Medulla oblongata (tissue), 1 donor: ENCODE measurements around the gene ILKAP.

Experiments
- DNase-seq: peaks from one replicate; pipeline ENCODE4 v3.0.0-alpha.2; 2015; ENCODE audit errors: extremely low spot score

The ILKAP gene

DNA sequence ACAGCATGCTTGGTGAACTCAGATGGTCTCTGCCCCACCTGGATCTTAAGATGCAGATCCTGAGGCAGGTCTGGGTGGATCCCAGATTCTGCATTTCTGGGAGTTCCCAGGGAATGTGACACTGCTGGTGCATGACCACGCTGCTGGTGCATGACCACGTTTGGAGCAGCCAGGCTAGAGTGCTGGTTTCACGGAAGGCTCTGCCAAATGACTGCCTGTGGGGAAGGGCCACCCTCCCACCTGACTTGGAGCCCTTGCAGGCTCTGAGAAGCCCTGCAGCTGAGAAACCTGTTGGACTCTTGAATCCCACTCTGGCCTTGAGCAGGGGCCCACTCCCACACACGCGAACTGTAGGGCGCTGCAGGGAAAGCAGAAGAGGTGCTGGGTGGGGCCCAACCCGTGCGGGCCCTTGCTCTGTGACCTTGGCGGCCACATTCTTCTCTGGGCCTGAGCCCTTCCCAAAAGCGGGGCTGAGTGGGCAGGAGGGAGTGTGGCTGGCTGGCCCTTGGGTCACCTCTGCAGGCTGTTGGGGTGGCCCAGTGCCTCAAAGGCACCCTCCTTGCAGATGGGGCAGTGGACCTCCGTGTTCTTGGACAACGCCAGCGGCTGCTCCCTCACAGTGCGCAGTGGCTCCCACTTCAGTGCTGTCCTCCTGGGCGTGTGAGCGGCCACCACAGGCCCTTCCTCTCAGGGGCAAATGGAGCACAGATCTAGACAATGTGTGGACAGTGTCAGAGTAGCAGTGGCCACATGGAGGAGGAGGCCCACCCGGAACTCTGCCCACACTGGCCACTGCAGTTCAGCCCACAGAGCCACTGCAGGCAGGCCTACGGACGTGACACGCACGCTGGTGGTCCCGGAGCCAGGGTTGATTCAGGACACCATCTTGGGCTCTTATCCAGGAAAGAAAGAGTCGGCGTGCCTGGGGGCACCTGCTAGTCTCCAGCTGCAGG, 36.8 kb downstream of the ILKAP start:
- no peak for DNase-seq

DNA sequence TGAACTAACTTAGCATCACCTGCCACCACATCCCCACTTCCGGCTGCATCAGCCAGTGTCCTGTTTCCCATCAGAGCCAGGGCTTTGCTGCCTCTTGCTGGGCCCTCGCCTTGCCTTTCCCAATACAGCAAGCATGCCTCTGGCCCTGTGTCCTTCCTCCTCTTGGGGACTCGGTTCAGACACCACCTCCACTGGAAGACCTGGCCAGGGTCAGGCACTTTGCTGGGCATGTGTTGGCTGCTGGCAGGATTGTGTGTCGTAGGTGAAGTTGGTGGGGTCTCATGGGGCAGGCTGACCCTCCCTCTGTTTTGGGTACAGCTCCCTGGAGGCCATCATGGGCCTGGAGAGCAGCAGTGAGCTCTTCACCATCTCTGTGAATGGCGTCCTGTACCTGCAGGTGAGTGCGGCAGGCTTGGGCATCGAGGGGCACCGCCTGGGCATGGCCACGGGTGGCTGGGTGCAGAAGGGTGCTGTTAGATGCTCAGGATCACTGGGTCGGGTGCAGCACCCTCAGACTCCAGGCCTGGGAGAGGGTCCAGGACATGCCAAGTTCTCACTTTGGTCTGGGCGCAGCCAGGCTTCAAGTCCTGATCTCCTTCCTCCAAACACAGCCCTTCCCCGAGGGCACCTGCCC, 38.1 kb downstream of the ILKAP start:
- no peak for DNase-seq

DNA sequence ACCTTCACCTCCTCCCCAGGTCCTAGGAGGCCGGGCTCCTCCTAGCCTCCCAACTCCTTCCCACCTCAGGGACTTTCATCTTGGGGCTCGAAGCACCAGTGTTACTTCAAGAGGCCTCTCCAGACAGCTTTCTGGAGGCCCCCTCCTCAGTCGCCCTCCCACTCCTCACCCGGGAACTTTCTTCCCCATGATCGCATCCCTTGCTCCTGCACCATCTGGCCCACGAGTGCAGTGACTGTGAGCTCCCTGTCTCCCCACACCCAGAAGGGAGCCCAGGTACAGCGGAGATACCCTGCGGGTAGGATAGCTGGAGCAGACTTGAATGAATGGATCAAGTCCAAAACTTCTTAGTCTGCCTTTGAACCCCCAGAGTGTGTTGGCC, 38.6 kb downstream of the ILKAP start:
- DNase-seq, result no peak

DNA sequence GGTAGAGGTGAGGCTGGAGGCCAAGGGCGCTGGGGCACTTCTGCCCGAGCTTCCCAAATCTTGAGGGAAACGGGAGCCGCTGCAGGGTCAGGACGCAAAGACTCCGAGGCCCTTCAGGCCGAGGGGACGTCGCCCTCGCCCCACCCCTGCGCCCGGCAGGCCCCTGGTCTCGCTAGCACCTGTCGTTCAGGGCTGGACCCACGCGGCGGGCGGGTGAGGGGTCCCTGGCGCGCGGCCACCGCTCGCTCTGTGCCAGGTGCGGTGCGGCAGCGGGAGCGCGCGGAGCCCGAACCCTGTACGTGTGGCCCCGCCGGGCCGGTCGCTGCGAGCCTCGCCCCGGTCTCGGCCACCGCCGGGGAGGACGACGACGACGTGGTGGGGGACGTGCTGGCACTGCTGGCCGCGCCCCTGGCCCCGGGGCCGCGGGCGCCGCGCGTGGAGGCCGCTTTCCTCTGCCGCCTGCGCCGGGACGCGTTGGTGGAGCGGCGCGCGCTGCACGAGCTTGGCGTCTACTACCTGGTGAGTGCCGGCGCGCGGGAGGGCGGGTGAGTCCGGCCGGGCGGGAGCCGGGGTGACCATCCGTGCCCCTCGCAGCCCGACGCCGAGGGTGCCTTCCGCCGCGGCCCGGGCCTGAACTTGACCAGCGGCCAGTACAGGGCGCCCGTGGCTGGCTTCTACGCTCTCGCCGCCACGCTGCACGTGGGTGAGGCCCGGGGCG, 39.9 kb downstream of the ILKAP start:
- DNase-seq, result no peak

DNA sequence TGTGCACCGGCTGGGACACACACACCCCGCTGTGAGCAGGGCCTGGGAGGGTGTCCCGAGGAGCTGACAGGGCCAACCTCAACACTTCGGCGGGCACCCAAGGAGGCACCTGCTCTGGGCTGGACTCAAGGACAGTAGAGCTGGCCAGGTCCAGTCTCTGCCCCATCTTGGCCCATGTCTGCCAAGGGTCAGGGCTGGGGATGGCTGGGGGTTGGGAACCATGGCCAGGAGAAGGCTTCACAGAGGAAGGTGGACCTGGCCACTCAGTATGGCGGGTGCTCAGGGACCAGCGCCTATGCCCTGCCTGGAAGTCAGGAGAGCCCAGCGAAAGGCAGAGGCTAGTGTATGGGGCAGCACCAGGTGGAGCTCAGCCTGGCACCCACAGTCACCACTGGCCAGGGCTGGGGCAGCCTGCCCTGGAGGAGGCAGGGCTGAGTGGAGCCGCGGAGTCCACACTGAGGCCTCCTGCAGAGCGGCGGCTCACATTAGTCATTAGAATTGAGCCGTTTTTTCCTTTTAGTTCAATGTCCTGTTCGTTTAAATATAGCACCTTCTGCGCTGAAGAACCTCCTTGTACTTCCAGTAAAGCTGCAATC, 40.6 kb downstream of the ILKAP start:
- no peak for DNase-seq

DNA sequence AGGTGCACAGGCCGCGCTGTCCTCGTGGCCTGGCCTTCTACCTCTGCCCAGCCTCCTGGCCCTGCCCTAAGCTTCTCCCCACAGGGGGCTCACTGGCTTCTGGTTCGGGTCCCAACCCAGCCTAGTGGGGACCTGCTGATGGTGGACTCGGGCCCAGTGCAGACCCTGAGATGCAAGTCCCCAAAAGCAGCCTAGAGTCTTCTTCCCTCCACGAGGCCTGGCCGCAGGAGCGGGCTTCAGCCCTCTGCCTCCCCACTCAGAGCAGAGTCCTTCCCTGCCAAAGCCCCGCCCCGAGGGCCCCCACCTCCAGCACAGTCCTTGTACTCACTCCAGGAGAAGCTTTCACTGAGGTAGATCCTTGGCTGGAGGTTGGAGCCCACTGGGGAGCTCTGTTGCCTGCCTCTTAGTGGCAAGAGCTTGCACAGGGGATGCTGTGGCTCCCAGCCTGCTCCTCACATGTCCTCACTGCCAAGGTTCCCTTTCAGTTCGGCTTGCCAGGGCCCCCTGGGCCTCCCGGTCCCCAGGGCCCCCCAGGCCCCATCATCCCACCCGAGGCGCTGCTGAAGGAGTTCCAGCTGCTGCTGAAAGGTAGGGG, 41.1 kb downstream of the ILKAP start:
- no peak for DNase-seq

DNA sequence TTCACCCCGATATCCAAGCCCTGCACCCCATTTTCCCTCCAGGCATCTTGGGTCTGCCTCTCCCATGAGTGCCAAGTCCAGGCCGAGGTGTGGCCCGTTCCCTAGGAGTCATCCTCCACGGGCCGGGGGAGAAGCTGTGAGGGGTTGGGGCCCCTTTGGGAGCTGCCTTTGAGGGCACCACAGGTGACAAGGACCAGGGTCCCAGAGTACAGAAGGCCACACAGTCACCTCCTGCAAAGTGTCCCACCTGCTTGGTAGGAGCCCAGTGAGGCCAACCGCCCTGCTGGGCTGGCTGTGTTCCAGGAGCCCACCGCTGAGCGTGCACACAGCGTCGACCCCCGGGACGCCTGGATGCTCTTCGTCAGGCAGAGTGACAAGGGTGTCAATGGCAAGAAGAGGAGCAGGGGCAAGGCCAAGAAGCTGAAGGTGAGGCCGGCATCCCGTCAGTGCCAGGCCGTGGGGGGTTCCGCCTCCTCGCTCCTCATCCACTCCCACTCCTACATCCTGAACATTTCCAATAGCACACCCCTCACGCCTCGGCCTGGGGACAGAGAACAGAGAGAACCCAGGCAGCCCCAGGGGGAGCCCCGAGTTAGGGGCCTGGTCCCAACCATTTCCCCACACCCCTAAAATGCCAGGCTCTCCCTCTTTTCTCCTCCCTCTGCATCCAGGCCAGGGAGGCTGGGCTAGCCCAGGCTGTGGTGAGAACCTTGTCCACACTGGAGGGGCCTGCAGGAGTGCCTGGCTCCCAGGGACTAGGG, 42.0 kb downstream of the ILKAP start:
- no peak for DNase-seq

DNA sequence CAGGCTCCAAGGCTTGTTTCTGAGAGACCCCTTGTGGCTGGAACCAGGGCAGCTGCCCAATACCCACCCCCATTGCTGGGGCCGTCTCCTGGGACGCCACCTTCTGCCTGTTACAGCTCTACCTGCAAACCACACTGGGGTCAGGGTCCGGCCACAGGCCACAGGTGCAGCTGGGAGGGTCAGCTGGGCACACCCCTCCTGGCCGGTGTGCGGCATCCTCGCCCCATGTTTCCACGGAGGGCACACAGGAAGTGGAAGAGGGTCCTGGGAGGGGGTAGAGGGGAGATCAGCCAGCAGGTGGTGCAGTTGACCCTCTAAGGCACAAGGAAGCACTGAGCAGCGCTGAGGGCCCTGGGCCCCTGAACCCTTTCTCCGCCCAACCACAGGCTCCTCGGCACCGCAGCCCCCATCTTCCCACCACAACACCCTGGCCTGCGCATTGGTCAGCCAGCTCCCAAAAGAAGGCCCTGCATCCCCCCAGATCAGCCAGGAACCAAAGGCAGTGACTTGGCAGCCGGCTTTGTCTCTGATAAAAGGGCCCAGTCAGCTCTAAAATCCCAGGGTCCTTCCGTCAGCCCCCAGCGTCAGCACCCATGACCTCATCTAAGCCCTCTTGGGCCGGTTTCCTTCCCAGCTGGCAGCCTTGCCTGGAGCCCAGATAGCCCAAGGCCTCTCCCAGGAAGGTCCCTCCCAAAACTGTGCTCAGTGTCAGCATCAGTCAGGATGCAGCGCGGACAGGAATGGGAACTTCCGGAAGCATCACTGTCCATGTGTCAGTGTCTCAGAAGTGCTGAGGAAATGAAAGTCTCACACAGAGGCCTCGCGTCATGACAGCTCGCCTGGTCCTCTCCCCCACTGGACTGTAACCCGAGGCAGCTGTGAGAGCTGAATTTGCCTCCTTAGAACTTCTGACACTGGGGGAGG, 43.0 kb downstream of the ILKAP start:
- DNase-seq, result no peak

DNA sequence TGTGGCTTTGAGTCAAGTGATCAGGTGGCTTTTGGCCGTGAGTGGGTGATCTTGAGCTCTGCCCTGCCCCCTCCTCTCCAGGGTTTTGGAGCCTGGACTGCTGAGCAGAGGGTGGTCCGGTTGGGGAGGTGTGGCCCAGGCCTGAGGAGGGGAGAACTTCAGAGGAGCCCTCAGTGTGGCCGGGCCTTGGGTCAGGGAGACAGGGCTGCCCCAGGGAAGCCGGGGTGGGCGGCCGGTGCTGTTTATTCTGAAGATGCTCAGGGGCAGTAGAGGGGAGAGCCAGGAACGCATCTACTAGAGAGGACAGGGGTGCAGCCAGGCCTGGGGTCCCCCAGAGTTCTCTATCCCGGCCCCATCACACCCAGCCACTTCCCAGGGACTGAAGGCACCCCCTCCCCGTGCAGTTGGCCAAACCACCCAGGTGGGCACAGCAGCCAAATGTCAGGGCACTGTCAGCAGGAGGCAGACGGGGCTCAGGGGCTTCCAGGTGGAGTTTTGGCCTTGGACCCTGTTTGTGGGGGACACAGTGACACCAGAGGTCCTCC, 43.8 kb downstream of the ILKAP start:
- DNase-seq, result no peak

DNA sequence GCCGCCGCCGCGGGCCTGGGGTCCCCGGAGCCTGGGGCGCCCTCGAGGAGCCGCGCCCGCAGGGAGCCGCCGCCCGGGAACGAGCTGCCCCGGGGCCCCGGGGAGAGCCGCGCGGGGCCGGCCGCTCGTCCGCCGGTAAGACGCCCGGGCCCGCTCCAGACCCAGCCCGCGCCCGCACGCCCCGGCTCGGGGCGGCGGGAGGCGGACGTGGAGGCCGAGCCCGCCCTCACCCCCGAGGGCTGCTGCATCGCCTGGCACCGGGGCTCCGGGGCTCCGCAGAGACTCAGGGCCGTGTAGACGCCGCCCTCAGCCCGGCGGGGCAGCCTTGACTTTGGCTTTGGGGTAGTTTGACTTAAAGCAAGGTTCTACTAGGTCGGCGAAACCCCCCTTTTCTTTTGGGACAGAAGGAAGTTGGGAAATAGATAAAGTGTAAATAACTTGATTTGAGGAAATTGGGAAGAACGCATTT, 44.4 kb downstream of the ILKAP start:
- DNase-seq, result no peak

DNA sequence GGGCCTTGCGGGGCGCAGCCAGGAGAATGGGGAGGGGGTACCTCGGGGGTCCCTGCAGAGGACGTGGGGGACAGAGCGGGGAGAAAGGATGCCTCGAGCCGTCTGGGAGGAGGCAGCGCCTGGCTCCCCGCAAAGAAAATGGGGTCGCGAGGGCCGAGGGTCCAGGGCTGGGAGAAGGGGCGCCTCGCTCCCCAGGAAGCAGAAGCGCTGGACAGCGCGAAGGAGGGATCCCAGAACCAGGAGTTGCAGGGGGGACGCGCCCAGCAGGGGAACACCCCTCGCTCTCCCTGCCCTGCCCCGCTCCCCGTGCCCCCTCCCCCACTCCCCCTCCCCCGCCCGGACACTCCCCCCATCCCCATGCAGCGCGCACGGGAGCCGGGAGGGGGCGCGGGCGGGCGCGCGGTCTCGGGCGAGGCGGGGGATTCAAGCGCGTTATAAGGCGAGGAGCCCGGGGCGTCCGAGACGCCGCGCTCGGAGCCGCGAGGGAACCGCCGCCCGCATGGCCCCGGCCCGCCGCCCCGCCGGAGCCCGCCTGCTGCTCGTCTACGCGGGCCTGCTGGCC, 44.9 kb downstream of the ILKAP start, which contains the start of gene ERFE:
Gene ERFE, plus strand, starts transcription at position 462 of the 562 bp plus-strand sequence. Its CDS starts 38 bp downstream, at position 500.
- peak; percentile 21 for DNase-seq

DNA sequence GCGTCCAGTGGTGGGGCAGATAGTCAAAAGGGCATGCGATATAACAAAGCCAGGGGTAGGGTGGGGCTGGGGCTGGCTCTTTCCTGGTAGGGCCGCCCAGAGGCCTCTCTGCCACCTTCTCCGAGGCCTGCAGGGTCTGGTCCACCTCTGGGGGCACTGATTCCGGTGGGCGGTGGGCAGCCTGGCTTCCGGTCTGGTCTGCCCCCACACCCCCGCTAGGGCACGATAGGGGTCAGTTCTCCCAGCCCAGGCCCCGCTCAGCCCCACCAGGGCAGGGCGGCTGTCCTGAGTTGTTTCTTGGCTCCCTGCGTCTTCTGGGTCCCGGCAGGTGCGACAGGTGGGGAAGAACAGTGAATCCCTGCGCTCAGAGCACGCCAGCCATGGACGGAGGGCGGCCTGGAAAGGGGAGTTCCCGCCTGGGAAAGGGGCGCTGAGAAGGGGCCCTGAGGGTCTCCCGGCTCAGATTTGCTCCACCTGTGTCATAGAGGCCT, 45.4 kb downstream of the ILKAP start:
- DNase-seq, result no peak

DNA sequence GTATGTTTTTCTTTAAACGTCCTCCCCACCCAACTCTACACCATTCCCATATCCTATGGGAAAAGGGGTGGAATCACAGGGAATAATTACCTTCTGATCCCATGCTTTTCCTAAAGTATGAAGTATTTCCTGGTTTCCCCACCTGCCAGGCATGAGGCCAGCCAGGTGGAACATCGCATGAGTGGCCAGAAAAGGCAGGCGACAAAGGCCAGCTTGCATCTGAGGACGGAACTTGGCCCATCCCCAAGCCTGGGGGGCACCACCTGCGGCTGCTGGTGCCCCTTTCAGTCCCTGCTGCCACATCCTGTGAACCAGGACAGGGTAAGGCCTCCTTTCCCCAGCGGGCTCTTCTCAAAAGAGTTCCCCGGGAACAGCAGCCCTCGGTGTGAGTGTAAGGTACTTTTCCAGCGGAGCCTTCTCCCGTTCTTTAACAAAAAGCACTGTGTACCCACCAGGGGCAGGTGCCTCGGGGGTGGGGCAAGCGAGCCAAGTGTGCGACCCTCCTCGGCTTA, 45.9 kb downstream of the ILKAP start:
- no peak for DNase-seq

DNA sequence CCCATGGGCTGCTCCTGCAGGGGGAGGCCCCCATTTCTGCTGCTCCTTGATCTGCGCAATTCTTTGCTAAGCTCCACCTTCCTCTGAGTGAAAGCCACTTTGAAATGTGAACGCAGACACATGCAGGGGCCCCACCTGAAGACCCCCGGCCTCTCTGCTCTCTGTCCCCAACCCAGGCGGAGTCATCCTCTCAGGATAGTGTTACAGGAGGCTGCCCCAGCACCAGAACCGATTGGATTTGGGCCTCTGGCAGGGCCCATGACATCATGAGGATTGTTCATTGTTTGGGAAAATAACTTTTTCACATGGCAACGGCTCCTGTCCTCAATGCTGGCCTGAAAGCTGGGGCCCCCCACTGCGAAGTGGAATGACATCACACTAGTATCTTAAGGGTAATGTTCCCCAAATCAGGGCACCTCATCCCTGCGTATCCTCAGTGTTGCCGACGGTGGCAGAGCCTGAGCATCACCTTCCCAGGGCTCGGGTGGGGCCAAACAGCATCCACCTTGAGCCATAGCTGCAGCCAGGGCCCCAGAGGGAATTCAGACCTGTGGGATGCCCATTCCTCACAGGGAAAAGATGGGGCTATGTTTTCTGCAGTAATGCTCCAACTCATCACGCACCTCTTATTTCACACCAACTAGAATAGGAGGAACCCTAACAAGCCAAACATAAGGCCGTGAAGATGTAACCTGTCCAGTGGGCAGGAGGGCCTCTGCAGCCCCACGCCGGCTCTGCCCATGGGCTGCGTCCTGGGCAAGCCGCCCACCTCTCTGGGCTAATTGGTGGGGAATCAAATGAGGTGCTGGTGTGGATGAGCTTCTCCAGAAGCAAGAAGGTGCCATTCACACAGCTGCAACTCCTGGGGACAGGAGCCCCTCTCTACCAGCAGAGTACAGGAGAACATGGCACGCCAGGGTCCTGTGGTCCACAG, 47.5 kb downstream of the ILKAP start:
- DNase-seq, result no peak

DNA sequence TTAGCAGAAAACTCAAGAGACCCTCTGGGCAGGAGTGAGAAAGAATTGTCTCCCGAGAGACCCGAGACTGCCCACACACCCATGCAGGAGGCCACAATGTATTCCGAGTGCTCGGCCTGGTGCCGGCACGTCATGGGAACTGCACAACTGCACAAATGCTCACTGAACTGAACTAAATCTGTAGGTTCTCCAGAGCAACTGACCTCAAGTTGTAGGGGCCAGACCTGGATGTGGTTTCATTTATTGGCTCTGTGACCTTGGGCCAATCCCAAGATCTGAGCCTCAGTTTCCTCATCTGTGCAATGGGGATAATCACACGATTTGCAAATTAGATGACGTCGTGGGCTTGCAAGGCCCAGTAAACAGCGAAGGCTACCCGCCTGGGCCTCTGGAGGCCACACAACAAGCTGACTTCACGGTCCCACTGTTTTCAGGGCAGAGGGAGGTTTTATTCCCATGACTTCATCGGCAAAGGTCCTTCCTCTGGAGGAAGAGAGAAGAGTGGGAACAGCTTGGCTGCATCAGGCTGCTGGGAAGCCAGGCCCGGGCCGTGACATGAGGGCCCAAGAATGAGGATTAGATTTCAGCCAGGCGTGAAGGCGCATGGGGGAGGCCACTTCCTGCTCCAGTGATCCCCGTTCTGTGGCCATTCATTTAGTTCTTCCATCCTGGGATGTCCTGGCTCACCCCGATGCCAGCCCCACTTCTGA, 48.3 kb downstream of the ILKAP start:
- no peak for DNase-seq

DNA sequence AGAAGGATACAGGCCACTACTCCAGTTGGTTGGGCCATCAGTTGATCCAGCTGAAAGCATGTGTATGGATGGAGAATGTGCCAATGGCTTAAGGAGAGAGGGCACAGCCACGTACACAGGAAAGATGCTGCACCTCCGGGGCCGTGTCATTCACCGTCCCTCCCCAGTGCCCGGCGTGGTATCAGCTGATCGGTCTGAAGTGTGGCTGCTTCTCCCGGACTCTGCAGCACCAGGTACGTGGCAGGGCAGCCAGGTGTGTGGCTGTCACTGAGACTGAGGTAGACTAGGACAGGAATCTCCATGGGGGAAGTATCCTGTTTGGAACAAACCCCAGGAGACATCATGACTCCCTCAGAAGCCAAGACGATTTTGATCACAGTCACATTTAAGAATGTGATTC, 48.9 kb downstream of the ILKAP start:
- DNase-seq, result no peak
